Esophagus squamous epithelium (tissue), 4 donors: ENCODE data around the gene RERG.
"Not testable (repeated sequence)": the region's sequence is repeated elsewhere in the genome, so short reads cannot be mapped to it uniquely, and the experiment has no call there.

Experiments
- CTCF ChIP-seq, 6 experiments: fragments of 450-650 bp in 4 of 6; fragments of 200-600 bp in 2 of 6; sonication (generic) in 2 of 6; IDR thresholded peaks; one replicate each; pipeline ENCODE4 v1.5.1; 2016 to 2019; ENCODE audit warnings: antibody characterized with exemption in 6 of 6, mild to moderate bottlenecking in 4 of 6, moderate library complexity in 4 of 6
- POLR2A ChIP-seq, 4 donors: fragments of 450-650 bp; IDR thresholded peaks; one replicate each; pipeline ENCODE4 v1.6.1; 2017; ENCODE audit warnings: antibody characterized with exemption in 4 of 4, mild to moderate bottlenecking in 4 of 4, moderate library complexity in 3 of 4

- TF ChIP-seq CTCF, POLR2A (IDR thresholded peaks at IDR 0.05): not testable (repeated sequence)
These were observed 143.5 kb downstream of the RERG start for GRCh38 chr12:15077751-15078150.
